Body of pancreas (tissue), 4 donors: Measurements from ENCODE around the gene CWF19L2.

Experiments used
- POLR2A ChIP-seq, 3 donors: fragments of 450-650 bp; IDR thresholded peaks; one replicate each; pipeline ENCODE4 v1.6.1; 2016; ENCODE audit warnings: antibody characterized with exemption in 3 of 3, mild to moderate bottlenecking in 2 of 3
- TF ChIP-seq, protein P1 (sequence below), 7 experiments: fragments of 450-650 bp in 4 of 7; fragments of 200-600 bp in 3 of 7; sonication (generic) in 3 of 7; IDR thresholded peaks; one replicate each; pipeline ENCODE4 v1.5.1; 2016 to 2019; ENCODE audit warnings: antibody characterized with exemption in 7 of 7

DNA sequence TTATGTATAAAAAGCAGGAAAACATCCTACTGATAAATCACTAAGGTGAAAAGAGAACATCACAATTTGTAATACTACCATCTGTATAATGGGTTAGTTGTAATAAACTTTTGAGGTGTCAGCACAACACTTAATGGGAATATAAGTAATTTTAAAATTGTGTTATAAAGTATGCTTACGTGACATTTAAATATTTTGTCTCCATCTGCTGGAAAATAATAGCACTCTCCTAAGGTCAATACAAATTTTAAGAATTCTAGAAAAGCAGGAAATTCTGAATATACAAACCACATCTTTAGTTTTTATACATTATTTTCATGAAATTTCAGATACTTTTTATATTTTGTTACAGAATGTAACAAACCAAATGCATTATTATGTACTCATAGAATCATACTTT, 19.5 kb downstream of the CWF19L2 start:
- TF ChIP-seq, protein P1, sequence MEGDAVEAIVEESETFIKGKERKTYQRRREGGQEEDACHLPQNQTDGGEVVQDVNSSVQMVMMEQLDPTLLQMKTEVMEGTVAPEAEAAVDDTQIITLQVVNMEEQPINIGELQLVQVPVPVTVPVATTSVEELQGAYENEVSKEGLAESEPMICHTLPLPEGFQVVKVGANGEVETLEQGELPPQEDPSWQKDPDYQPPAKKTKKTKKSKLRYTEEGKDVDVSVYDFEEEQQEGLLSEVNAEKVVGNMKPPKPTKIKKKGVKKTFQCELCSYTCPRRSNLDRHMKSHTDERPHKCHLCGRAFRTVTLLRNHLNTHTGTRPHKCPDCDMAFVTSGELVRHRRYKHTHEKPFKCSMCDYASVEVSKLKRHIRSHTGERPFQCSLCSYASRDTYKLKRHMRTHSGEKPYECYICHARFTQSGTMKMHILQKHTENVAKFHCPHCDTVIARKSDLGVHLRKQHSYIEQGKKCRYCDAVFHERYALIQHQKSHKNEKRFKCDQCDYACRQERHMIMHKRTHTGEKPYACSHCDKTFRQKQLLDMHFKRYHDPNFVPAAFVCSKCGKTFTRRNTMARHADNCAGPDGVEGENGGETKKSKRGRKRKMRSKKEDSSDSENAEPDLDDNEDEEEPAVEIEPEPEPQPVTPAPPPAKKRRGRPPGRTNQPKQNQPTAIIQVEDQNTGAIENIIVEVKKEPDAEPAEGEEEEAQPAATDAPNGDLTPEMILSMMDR (IDR thresholded peaks at IDR 0.05): no peak
- TF ChIP-seq POLR2A (IDR thresholded peaks at IDR 0.05): no peak
